GM18502 (cell line): ENCODE data around the gene PRR15L.
"Not testable (repeated sequence)": the region's sequence is repeated elsewhere in the genome, so short reads cannot be mapped to it uniquely, and the experiment has no call there.

Experiments used
- ATAC-seq: cut with Tn5 transposase; IDR thresholded peaks from one replicate; pipeline ENCODE4 v1.9.1; 2021; ENCODE audit warnings: mild to moderate bottlenecking; ENCODE audit not compliant: unreplicated experiment, poor library complexity

The PRR15L gene

GRCh38 chr17:47941246-47942095 lies 16.2 kb downstream of the PRR15L start, which contains the start of gene PNPO:
Gene PNPO, plus strand, starts transcription at chr17:47941571. Its CDS starts 105 bp downstream, at chr17:47941676.
- peak; percentile 91 for ATAC-seq

GRCh38 chr17:47937941-47938340 lies 19.7 kb downstream of the PRR15L start:
- ATAC-seq = no peak

- no peak for ATAC-seq
Observed at GRCh38 chr17:47935961-47936360, 21.7 kb downstream of the PRR15L start.

GRCh38 chr17:47935468-47935867 lies 22.2 kb downstream of the PRR15L start:
- ATAC-seq = not testable (repeated sequence)

- no peak for ATAC-seq
Observed at GRCh38 chr17:47934856-47935255, 22.8 kb downstream of the PRR15L start.

GRCh38 chr17:47931848-47932247 lies 25.8 kb downstream of the PRR15L start:
- ATAC-seq = no peak

GRCh38 chr17:47929218-47930000 lies 28.3 kb downstream of the PRR15L start:
- no peak for ATAC-seq

- ATAC-seq = no peak
Observed at GRCh38 chr17:47928415-47928814, 29.3 kb downstream of the PRR15L start.

- ATAC-seq = no peak
Observed at GRCh38 chr17:47927821-47928400, 29.8 kb downstream of the PRR15L start.

GRCh38 chr17:47925678-47925988 lies 32.0 kb downstream of the PRR15L start:
- no peak for ATAC-seq

GRCh38 chr17:47924785-47925677 lies 32.7 kb downstream of the PRR15L start:
- no peak for ATAC-seq

GRCh38 chr17:47919889-47920288 lies 37.8 kb downstream of the PRR15L start:
- not testable (repeated sequence) for ATAC-seq

GRCh38 chr17:47918991-47919390 lies 38.7 kb downstream of the PRR15L start:
- no peak for ATAC-seq

- no peak for ATAC-seq
Observed at GRCh38 chr17:47918006-47918405, 39.7 kb downstream of the PRR15L start.

GRCh38 chr17:47917581-47917980 lies 40.1 kb downstream of the PRR15L start:
- ATAC-seq = no peak

- ATAC-seq = no peak
Observed at GRCh38 chr17:47916489-47917208, 41.0 kb downstream of the PRR15L start.

GRCh38 chr17:47915776-47916398 lies 41.8 kb downstream of the PRR15L start:
- ATAC-seq = no peak

GRCh38 chr17:47914306-47914948 lies 43.3 kb downstream of the PRR15L start:
- ATAC-seq = no peak

GRCh38 chr17:47913050-47913449 lies 44.6 kb downstream of the PRR15L start:
- ATAC-seq = no peak
